H1 (cell line): ENCODE measurements around the gene SEMA3C. TPM values are rescaled to one million over a fixed set of nuclear protein-coding genes. Genes with fewer than 3 reads are reported as not detected.

Experiments
- CTCF ChIA-PET: fragments of 300-600 bp; sonication (Branson Sonifier 250); formaldehyde crosslinking; loops from one replicate; lab custom pipeline; 2021; ENCODE audit not compliant: partially characterized antibody; lab: Charles Lee
- POLR2A ChIA-PET: fragments of 300-600 bp; sonication (Branson Sonifier 250); formaldehyde crosslinking; loops from one replicate; lab custom pipeline; 2021; ENCODE audit warnings: inconsistent platforms; ENCODE audit not compliant: partially characterized antibody; lab: Charles Lee
- DNase-seq, 2 experiments: peaks; one replicate each; pipeline versions ENCODE4 v3.0.0 to v3.0.0-alpha.2; 2010 to 2022; ENCODE audit warnings: low spot score in 2 of 2, low read depth in 1 of 2, mixed read lengths in 1 of 2
- FAIRE-seq: peaks from 2 replicates; lab custom pipeline; 2011; peaks lifted over from hg19 to GRCh38; lab: Jason Lieb, UNC
- H2AFZ ChIP-seq: 2 replicates; pipeline ENCODE4 v1.8.1; 2012; ENCODE audit warnings: low read length, inconsistent platforms
- H2AK5ac ChIP-seq: 2 replicates; pipeline ENCODE4 v1.6.1; 2013; ENCODE audit warnings: low read depth, low read length
- H2BK120ac ChIP-seq: replicated peaks from 2 replicates; pipeline ENCODE3; 2013; ENCODE audit warnings: low read depth, low read length, inconsistent platforms
- H2BK12ac ChIP-seq: 2 replicates; pipeline ENCODE4 v1.6.1; 2013; ENCODE audit warnings: low read depth, low read length
- H2BK15ac ChIP-seq: 2 replicates; pipeline ENCODE4 v1.6.1; 2013; ENCODE audit warnings: low read length
- H2BK20ac ChIP-seq: 2 replicates; pipeline ENCODE4 v1.6.1; 2013; ENCODE audit warnings: low read length
- H2BK5ac ChIP-seq: 2 replicates; pipeline ENCODE4 v1.6.1; 2013; ENCODE audit warnings: low read depth, low read length
- H3K14ac ChIP-seq: 2 replicates; pipeline ENCODE4 v1.6.1; 2013; ENCODE audit warnings: inconsistent platforms; ENCODE audit not compliant: insufficient read length
- H3K18ac ChIP-seq: 2 replicates; pipeline ENCODE4 v1.6.1; 2013; ENCODE audit warnings: low read length; ENCODE audit errors: extremely low read depth
- H3K23ac ChIP-seq: 2 replicates; pipeline ENCODE4 v1.6.1; 2013; ENCODE audit warnings: inconsistent platforms; ENCODE audit not compliant: insufficient read length
- H3K23me2 ChIP-seq: 2 replicates; pipeline ENCODE4 v1.6.1; 2013; ENCODE audit warnings: low read depth, low read length
- H3K27ac ChIP-seq: 2 replicates; pipeline ENCODE4 v1.6.1; 2011; ENCODE audit warnings: low read depth, low read length, inconsistent platforms
- H3K27me3 ChIP-seq, 4 experiments: replicated peaks in 1 of 4; 1 replicate in 1 of 4; 2 replicates in 3 of 4; pipeline versions ENCODE4 v1.6.1 to v1.8.1; 2011 to 2013; ENCODE audit warnings: low read length in 3 of 4, mild to moderate bottlenecking in 3 of 4, inconsistent platforms in 2 of 4, mixed read lengths in 2 of 4, moderate library complexity in 1 of 4; ENCODE audit not compliant: control insufficient read depth in 3 of 4, insufficient read depth in 3 of 4; ENCODE audit errors: extremely low read depth in 1 of 4
- H3K36me3 ChIP-seq, 4 experiments: 2 replicates each; pipeline versions ENCODE4 v1.6.1 to v1.8.1; 2011 to 2013; ENCODE audit warnings: mild to moderate bottlenecking in 4 of 4, low read length in 3 of 4, moderate library complexity in 2 of 4, control low read depth in 1 of 4, inconsistent platforms in 1 of 4; ENCODE audit not compliant: insufficient read depth in 4 of 4, control insufficient read depth in 2 of 4
- H3K4ac ChIP-seq: replicated peaks from 2 replicates; pipeline ENCODE3; 2013; ENCODE audit warnings: low read length, low read depth, mixed read lengths, inconsistent platforms; ENCODE audit not compliant: insufficient read length
- H3K4me1 ChIP-seq, 4 experiments: replicated peaks in 1 of 4; 1 replicate in 1 of 4; 2 replicates in 3 of 4; pipeline versions ENCODE4 v1.6.1 to v1.8.1; 2011 to 2013; ENCODE audit warnings: low read length in 3 of 4, inconsistent platforms in 2 of 4, mixed read lengths in 1 of 4; ENCODE audit not compliant: insufficient read depth in 4 of 4, control insufficient read depth in 3 of 4
- H3K4me2 ChIP-seq, 2 experiments: 2 replicates each; pipeline versions ENCODE4 v1.6.1 to v1.8.1; 2011 to 2013; ENCODE audit warnings: low read depth in 2 of 2, low read length in 2 of 2, control low read depth in 1 of 2, inconsistent platforms in 1 of 2, mild to moderate bottlenecking in 1 of 2; ENCODE audit not compliant: insufficient read depth in 1 of 2
- H3K4me3 ChIP-seq, 4 experiments: fragments of 200-600, 300-600 bp in 1 of 4; sonication (generic), shearing (Covaris generic), sonication (Bioruptor Twin) in 1 of 4; 2 replicates each; pipeline versions ENCODE4 v1.5.1 to v1.8.1; 2011 to 2016; ENCODE audit warnings: low read length in 4 of 4, low read depth in 3 of 4, control low read depth in 2 of 4, inconsistent platforms in 2 of 4, mild to moderate bottlenecking in 2 of 4, mixed read lengths in 1 of 4, moderate library complexity in 1 of 4; ENCODE audit not compliant: insufficient read depth in 2 of 4; ENCODE audit errors: extremely low read depth in 1 of 4
- H3K56ac ChIP-seq: replicated peaks from 2 replicates; pipeline ENCODE3; 2013; ENCODE audit warnings: low read depth, mild to moderate bottlenecking, mixed read lengths, low read length, inconsistent platforms; ENCODE audit not compliant: insufficient read length
- H3K79me1 ChIP-seq: 2 replicates; pipeline ENCODE4 v1.6.1; 2013; ENCODE audit warnings: low read depth, low read length, control low read depth
- H3K79me2 ChIP-seq, 2 experiments: 2 replicates each; pipeline versions ENCODE4 v1.6.1 to v1.8.1; 2012 to 2013; ENCODE audit warnings: low read length in 2 of 2, mild to moderate bottlenecking in 2 of 2, inconsistent platforms in 1 of 2; ENCODE audit not compliant: insufficient read depth in 2 of 2, control insufficient read depth in 1 of 2
- H3K9ac ChIP-seq, 4 experiments: replicated peaks in 1 of 4; 1 replicate in 1 of 4; 2 replicates in 3 of 4; pipeline versions ENCODE4 v1.6.1 to v1.8.1; 2011 to 2013; ENCODE audit warnings: low read depth in 3 of 4, low read length in 3 of 4, control low read depth in 2 of 4, mild to moderate bottlenecking in 2 of 4, moderate library complexity in 2 of 4, inconsistent platforms in 1 of 4; ENCODE audit errors: extremely low read depth in 1 of 4
- H3K9me3 ChIP-seq, 2 experiments: 2 replicates each; pipeline versions ENCODE4 v1.6.1 to v1.8.1; 2012 to 2013; ENCODE audit warnings: mild to moderate bottlenecking in 2 of 2, moderate library complexity in 2 of 2, control low read depth in 1 of 2, inconsistent platforms in 1 of 2, low read depth in 1 of 2, low read length in 1 of 2, mixed read lengths in 1 of 2; ENCODE audit not compliant: insufficient read depth in 2 of 2
- H4K20me1 ChIP-seq, 2 experiments: replicated peaks in 1 of 2; 2 replicates each; pipeline versions ENCODE3 to v1.8.1; 2011 to 2013; ENCODE audit warnings: inconsistent platforms in 2 of 2, low read length in 2 of 2, mild to moderate bottlenecking in 1 of 2; ENCODE audit not compliant: insufficient read depth in 2 of 2, control insufficient read depth in 1 of 2
- H4K5ac ChIP-seq: 2 replicates; pipeline ENCODE4 v1.6.1; 2013; ENCODE audit warnings: low read length, low read depth, mixed read lengths, inconsistent platforms; ENCODE audit not compliant: insufficient read length
- H4K8ac ChIP-seq: 2 replicates; pipeline ENCODE4 v1.8.0; 2013; ENCODE audit warnings: mild to moderate bottlenecking, moderate library complexity, low read length, inconsistent platforms; ENCODE audit not compliant: insufficient read depth; ENCODE audit errors: extremely low read depth
- H4K91ac ChIP-seq: replicated peaks from 2 replicates; pipeline ENCODE3; 2013; ENCODE audit warnings: low read length, mixed read lengths, inconsistent platforms; ENCODE audit not compliant: insufficient read length
- CTBP2 ChIP-seq: IDR thresholded peaks from 2 replicates; pipeline ENCODE4 v1.7.0; 2011; ENCODE audit warnings: borderline replicate concordance, mild to moderate bottlenecking, moderate library complexity, mixed read lengths, low read length; ENCODE audit not compliant: insufficient read depth, insufficient read length
- GTF2F1 ChIP-seq: IDR thresholded peaks from 2 replicates; pipeline ENCODE4 v1.6.1; 2012; ENCODE audit warnings: low read depth, low read length, improper control_type of control experiment, borderline replicate concordance
- KDM4A ChIP-seq: IDR thresholded peaks from one replicate; pipeline ENCODE4 v1.7.1; 2012; ENCODE audit warnings: low read depth, mild to moderate bottlenecking, moderate library complexity, low read length, inconsistent platforms; ENCODE audit not compliant: severe bottlenecking
- NANOG ChIP-seq: IDR thresholded peaks from 2 replicates; pipeline ENCODE4 v1.6.1; 2011; ENCODE audit warnings: low read length, low read depth, mild to moderate bottlenecking, inconsistent platforms; ENCODE audit not compliant: insufficient read depth, poor library complexity, severe bottlenecking
- RFX5 ChIP-seq: IDR thresholded peaks from 2 replicates; pipeline ENCODE4 v1.6.1; 2011; ENCODE audit warnings: low read depth, low read length, improper control_type of control experiment, borderline replicate concordance
- SIRT6 ChIP-seq: IDR thresholded peaks from one replicate; pipeline ENCODE4 v1.7.1; 2012; ENCODE audit warnings: low read length, inconsistent platforms
- SP4 ChIP-seq: IDR thresholded peaks from 2 replicates; pipeline ENCODE4 v1.6.1; 2012; ENCODE audit warnings: low read length, inconsistent platforms
- SUZ12 ChIP-seq: fragments of 200-600 bp; sonication (generic); IDR thresholded peaks from 2 replicates; pipeline ENCODE4 v1.6.1; 2012; ENCODE audit warnings: mild to moderate bottlenecking, inconsistent platforms, low read length, moderate library complexity, mixed read lengths
- TBP ChIP-seq: IDR thresholded peaks from 2 replicates; pipeline ENCODE4 v1.6.1; 2011; ENCODE audit warnings: low read depth, low read length, improper control_type of control experiment
- WGBS, 2 experiments: shearing (Covaris generic) in 1 of 2; methylation state at CpG; one replicate each; pipeline versions ENCODE4 v1.1.6 to v1.1.7; 2013 to 2015; ENCODE audit warnings: low lambda C conversion rate in 2 of 2, mixed read lengths in 2 of 2, inconsistent platforms in 1 of 2, low coverage in 1 of 2, missing lambda C conversion rate in 1 of 2; ENCODE audit not compliant: insufficient replicate concordance in 2 of 2, insufficient coverage in 1 of 2, insufficient read length in 1 of 2; ENCODE audit errors: extremely low coverage in 1 of 2, missing lambda C conversion rate in 1 of 2; 5-methylcytosine and 5-hydroxymethylcytosine counted together
- polyA plus RNA-seq, 7 experiments: library from polyadenylated mRNA; depleted of rRNA in 3 of 7; stranded (reverse) in 5 of 7; unstranded in 2 of 7; fragments of >200 nt in 5 of 7; fragments of 200-250 nt in 2 of 7; gene quantifications; 1 replicate in 5 of 7; 2 replicates in 1 of 7; 4 replicates in 1 of 7; pipeline versions ENCODE4 v1.2.1 to v1.2.3, GENCODE V29; 2011 to 2013; ENCODE audit warnings: missing spikeins in 2 of 7, mixed read lengths in 2 of 7
- total RNA-seq: library from RNA; stranded (reverse); fragmentation: NEBNext Ultra II Directional; extraction: Animal tissue kit (Norgen Biotek cat#: 25700); gene quantifications from 2 replicates; pipeline ENCODE4 v1.2.1, GENCODE V29; 2021
- TF ChIP-seq, protein P1 (sequence below): IDR thresholded peaks from 2 replicates; pipeline ENCODE4 v1.6.1; 2011; ENCODE audit warnings: low read length, improper control_type of control experiment

The SEMA3C gene
- total and polyA plus RNA-seq, 2 of the 8 experiments (the other 6 are each of a cell fraction or from before 2014, with no cell fraction given), result 0.15 to 1.4 TPM

DNA sequence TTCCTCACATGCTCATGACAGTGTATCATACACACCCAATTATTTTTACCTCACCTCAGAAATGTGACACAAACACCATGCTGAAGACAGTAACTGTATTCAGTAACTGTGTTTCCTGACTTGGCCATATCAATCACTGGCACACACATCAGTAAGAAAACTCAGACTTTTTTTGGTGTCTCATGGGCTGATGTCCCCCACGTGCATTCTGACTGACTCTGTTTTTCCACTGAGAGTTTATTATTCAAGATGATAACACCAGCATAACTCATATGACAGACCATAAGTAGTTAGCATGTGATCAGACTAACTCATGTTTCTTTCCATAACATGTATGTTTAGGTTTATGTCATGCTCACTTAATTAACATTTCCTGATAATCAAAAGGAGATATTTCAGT is 155.6 kb downstream of the SEMA3C start:
- Histone ChIP-seq H3K18ac (no peak overlapping the region), H4K8ac (no peak overlapping the region), H3K23ac (no peak overlapping the region), H4K5ac (no peak overlapping the region), H2AFZ (no peak overlapping the region), H3K27ac (no peak overlapping the region), H3K14ac (no peak overlapping the region), H2BK20ac (no peak overlapping the region), H3K27me3 (peaks cover 4 to 10% (median 8%) of the 10 kb centered on the region in 4 experiments; a peak in 4 of 7 replicates), H4K91ac (no peak overlapping the region), H3K4me1 (peaks cover 0 to 8% (median 1%) of the 10 kb centered on the region in 4 experiments; a peak in 2 of 7 replicates), H3K23me2 (no peaks in the 10 kb centered on the region), H3K56ac (no peak overlapping the region), H2AK5ac (no peak overlapping the region), H3K79me1 (no peaks in the 10 kb centered on the region), H3K4me2 (no peak overlapping the region; a peak in 1 of 4 replicates)
- 82% methylated on average over 1 of the region's 1 CpG; no CpG with 5 or more reads in 1 of the 2 experiments for WGBS, 2 experiments
- TF ChIP-seq SIRT6, result no peak
- no peak for TF ChIP-seq RFX5
- TF ChIP-seq, protein P1, sequence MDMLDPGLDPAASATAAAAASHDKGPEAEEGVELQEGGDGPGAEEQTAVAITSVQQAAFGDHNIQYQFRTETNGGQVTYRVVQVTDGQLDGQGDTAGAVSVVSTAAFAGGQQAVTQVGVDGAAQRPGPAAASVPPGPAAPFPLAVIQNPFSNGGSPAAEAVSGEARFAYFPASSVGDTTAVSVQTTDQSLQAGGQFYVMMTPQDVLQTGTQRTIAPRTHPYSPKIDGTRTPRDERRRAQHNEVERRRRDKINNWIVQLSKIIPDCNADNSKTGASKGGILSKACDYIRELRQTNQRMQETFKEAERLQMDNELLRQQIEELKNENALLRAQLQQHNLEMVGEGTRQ, result no peak
- no peak for TF ChIP-seq SP4
- TF ChIP-seq NANOG, result no peak
- no peak for TF ChIP-seq SUZ12
- no peak for TF ChIP-seq TBP
- TF ChIP-seq KDM4A, result no peak
- no peak for TF ChIP-seq CTBP2
- TF ChIP-seq GTF2F1, result no peak
- TF ChIP-seq, all 59 proteins: peak for 0
- ChIA-PET CTCF (interaction anchor here (1.0 to 1.2 kb wide), 2 partner anchors 11 to 30 kb away, joined by 3 to 4 read pairs; no protein-coding TSS in a partner anchor), POLR2A (no interaction called here)
- Histone ChIP-seq H3K9ac (no peak overlapping the region), H3K9me3 (no peaks in the 10 kb centered on the region), H3K36me3 (no peaks in the 10 kb centered on the region), H4K20me1 (no peaks in the 10 kb centered on the region), H2BK5ac (no peak overlapping the region), H2BK15ac (no peak overlapping the region), H3K4me3 (no peak overlapping the region; a peak in 1 of 8 replicates), H2BK12ac (no peak overlapping the region), H3K79me2 (no peaks in the 10 kb centered on the region), H2BK120ac (no peak overlapping the region), H3K4ac (no peak overlapping the region)
- DNase-seq (no peak), FAIRE-seq (no peak)
